ENCODE measurements around the gene KRT71. TPM values are rescaled to one million over a fixed set of nuclear protein-coding genes. Genes with fewer than 3 reads are reported as not detected.

KRT71 gene
- total and polyA plus RNA-seq, 2 of the 8 experiments (the other 6 are each of a cell fraction or from before 2014, with no cell fraction given): not detected

DNA sequence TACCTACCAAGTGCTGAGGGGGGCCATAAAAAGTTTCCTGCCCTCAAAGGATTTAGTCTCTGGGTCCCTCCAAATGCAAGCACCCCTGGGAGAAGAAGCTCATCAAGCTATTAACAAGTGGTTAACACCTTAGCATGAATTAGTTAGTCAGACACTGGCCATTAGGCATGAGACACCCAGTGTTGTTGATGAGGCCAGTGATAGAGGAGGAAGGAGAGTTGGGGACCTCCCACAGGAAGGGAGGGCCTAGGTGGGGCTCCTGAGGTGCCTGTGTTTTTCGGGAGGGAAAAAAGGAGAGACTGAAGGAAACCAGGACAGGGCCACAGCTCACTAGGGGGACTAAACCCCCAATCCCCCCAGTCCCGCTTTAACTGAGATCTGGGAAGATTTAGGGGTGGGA, 4.5 kb upstream of the KRT71 start (continued):
- TF ChIP-seq TAF1 (IDR thresholded peaks at IDR 0.05; ENCODE audit: low read depth, low read length): no peak
- TF ChIP-seq, protein P1, sequence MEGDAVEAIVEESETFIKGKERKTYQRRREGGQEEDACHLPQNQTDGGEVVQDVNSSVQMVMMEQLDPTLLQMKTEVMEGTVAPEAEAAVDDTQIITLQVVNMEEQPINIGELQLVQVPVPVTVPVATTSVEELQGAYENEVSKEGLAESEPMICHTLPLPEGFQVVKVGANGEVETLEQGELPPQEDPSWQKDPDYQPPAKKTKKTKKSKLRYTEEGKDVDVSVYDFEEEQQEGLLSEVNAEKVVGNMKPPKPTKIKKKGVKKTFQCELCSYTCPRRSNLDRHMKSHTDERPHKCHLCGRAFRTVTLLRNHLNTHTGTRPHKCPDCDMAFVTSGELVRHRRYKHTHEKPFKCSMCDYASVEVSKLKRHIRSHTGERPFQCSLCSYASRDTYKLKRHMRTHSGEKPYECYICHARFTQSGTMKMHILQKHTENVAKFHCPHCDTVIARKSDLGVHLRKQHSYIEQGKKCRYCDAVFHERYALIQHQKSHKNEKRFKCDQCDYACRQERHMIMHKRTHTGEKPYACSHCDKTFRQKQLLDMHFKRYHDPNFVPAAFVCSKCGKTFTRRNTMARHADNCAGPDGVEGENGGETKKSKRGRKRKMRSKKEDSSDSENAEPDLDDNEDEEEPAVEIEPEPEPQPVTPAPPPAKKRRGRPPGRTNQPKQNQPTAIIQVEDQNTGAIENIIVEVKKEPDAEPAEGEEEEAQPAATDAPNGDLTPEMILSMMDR (IDR thresholded peaks at IDR 0.05; ENCODE audit: control extremely low read depth in 1 of 3, insufficient read depth in 1 of 3, low read depth in 1 of 3, low read length in 3 of 3): no peak
- no peak for TF ChIP-seq BACH1 (IDR thresholded peaks at IDR 0.05; ENCODE audit: low read length)
- TF ChIP-seq POLR2A (IDR thresholded peaks at IDR 0.05; ENCODE audit: control extremely low read depth in 1 of 2, low read depth in 2 of 2, low read length in 2 of 2): no peak
- no peak for TF ChIP-seq CHD2 (IDR thresholded peaks at IDR 0.05; ENCODE audit: low read length)
- TF ChIP-seq SUZ12 (IDR thresholded peaks at IDR 0.05; ENCODE audit: low read length): no peak
- no peak for TF ChIP-seq POLR2AphosphoS5 (IDR thresholded peaks at IDR 0.05; ENCODE audit: low read depth, low read length)
- TF ChIP-seq CTBP2 (IDR thresholded peaks at IDR 0.05; ENCODE audit: borderline replicate concordance, insufficient read depth, insufficient read length, low read length): no peak
- no peak for TF ChIP-seq POU5F1 (IDR thresholded peaks at IDR 0.05; ENCODE audit: low read depth, low read length)

Data from H1 (cell line).